Stimulated activated CD4-positive, alpha-beta T cell treated with anti-CD3 and anti-CD28 coated beads, TNF-alpha, amount 100 ng/mL, for 24 hours (primary cell): ENCODE results near the gene MKLN1.
"Not testable (repeated sequence)": the region's sequence is repeated elsewhere in the genome, so short reads cannot be mapped to it uniquely, and the experiment has no call there.

Experiments used
- DNase-seq, 3 experiments: peaks; one replicate each; pipeline ENCODE4 v3.0.0-alpha.2; 2020; ENCODE audit warnings: low read depth in 3 of 3

The MKLN1 gene

GRCh38 chr7:131501422-131501821 is 173.7 kb downstream of the MKLN1 start:
- peak in 2 of 3 experiments; percentile 16 to 30 for DNase-seq

- no peak for DNase-seq
Observed at GRCh38 chr7:131501930-131502685, 174.4 kb downstream of the MKLN1 start.

GRCh38 chr7:131502810-131503508 is 175.3 kb downstream of the MKLN1 start:
- no peak for DNase-seq

GRCh38 chr7:131503639-131504038 is 176.0 kb downstream of the MKLN1 start:
- no peak for DNase-seq

GRCh38 chr7:131504157-131504899 is 176.7 kb downstream of the MKLN1 start:
- DNase-seq: no peak

GRCh38 chr7:131505037-131505620 is 177.5 kb downstream of the MKLN1 start:
- DNase-seq: not testable (repeated sequence)

GRCh38 chr7:131505636-131506557 is 178.2 kb downstream of the MKLN1 start:
- no peak for DNase-seq

- DNase-seq: no peak
Observed at GRCh38 chr7:131506597-131506996, 178.9 kb downstream of the MKLN1 start.

GRCh38 chr7:131507592-131508331 is 180.1 kb downstream of the MKLN1 start:
- peak; percentile 66 to 76 (median 70) for DNase-seq

GRCh38 chr7:131508754-131509486 is 181.2 kb downstream of the MKLN1 start:
- DNase-seq: no peak

- DNase-seq: no peak
Observed at GRCh38 chr7:131509781-131510180, 182.1 kb downstream of the MKLN1 start.

GRCh38 chr7:131511071-131511470 is 183.4 kb downstream of the MKLN1 start:
- no peak for DNase-seq

GRCh38 chr7:131511774-131512535 is 184.3 kb downstream of the MKLN1 start:
- no peak for DNase-seq

- peak; percentile 61 to 78 (median 70) for DNase-seq
Observed at GRCh38 chr7:131513245-131514061, 185.8 kb downstream of the MKLN1 start.

- not testable (repeated sequence) for DNase-seq
Observed at GRCh38 chr7:131515471-131515870, 187.8 kb downstream of the MKLN1 start.

- DNase-seq: no peak
Observed at GRCh38 chr7:131517218-131517923, 189.7 kb downstream of the MKLN1 start.

- DNase-seq: no peak
Observed at GRCh38 chr7:131518626-131519025, 190.9 kb downstream of the MKLN1 start.
